ENCODE data around the gene ZBTB42.

ZBTB42 gene

GRCh38 chr14:104752735-104753527 is 48.0 kb upstream of the ZBTB42 start, which contains the start of gene SIVA1 (continued):
- TF ChIP-seq, protein P1, sequence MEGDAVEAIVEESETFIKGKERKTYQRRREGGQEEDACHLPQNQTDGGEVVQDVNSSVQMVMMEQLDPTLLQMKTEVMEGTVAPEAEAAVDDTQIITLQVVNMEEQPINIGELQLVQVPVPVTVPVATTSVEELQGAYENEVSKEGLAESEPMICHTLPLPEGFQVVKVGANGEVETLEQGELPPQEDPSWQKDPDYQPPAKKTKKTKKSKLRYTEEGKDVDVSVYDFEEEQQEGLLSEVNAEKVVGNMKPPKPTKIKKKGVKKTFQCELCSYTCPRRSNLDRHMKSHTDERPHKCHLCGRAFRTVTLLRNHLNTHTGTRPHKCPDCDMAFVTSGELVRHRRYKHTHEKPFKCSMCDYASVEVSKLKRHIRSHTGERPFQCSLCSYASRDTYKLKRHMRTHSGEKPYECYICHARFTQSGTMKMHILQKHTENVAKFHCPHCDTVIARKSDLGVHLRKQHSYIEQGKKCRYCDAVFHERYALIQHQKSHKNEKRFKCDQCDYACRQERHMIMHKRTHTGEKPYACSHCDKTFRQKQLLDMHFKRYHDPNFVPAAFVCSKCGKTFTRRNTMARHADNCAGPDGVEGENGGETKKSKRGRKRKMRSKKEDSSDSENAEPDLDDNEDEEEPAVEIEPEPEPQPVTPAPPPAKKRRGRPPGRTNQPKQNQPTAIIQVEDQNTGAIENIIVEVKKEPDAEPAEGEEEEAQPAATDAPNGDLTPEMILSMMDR (tag by site-specific recombination; IDR thresholded peaks at IDR 0.05), result no peak
- TF ChIP-seq ZXDB (tag by site-specific recombination; IDR thresholded peaks at IDR 0.05) (peak; percentile 97), ZNF580 (tag by site-specific recombination; IDR thresholded peaks at IDR 0.05) (peak; percentile 64; the same call in 1 of the 2 replicates), ZBTB10 (tag by site-specific recombination; IDR thresholded peaks at IDR 0.05) (peak; percentile 88; the same call in 1 of the 2 replicates), ZNF292 (tag by site-specific recombination; IDR thresholded peaks at IDR 0.05; ENCODE audit: borderline replicate concordance, low read depth) (no peak), ZNF138 (tag by site-specific recombination; IDR thresholded peaks at IDR 0.05; ENCODE audit: borderline replicate concordance) (no peak), ZNF560 (tag by site-specific recombination; IDR thresholded peaks at IDR 0.05; ENCODE audit: borderline replicate concordance) (no peak), ZSCAN30 (tag by site-specific recombination; IDR thresholded peaks at IDR 0.05) (peak; percentile 89), ZNF239 (tag by site-specific recombination; IDR thresholded peaks at IDR 0.05) (no peak), ZNF785 (tag by site-specific recombination; IDR thresholded peaks at IDR 0.05) (no peak), ZNF112 (tag by site-specific recombination; IDR thresholded peaks at IDR 0.05) (no peak), ZNF366 (tag by site-specific recombination; conservative IDR thresholded peaks at IDR 0.05) (no peak), IKZF3 (tag by site-specific recombination; IDR thresholded peaks at IDR 0.05) (peak; percentile 26; the same call in 1 of the 2 replicates), ZNF169 (tag by site-specific recombination; IDR thresholded peaks at IDR 0.05) (no peak), ZNF23 (tag by site-specific recombination; IDR thresholded peaks at IDR 0.05; ENCODE audit: borderline replicate concordance) (no peak), ZNF747 (tag by site-specific recombination; IDR thresholded peaks at IDR 0.05) (no peak), ZNF585B (tag by site-specific recombination; IDR thresholded peaks at IDR 0.05) (no peak), ZNF521 (tag by site-specific recombination; IDR thresholded peaks at IDR 0.05) (no peak), ZNF18 (tag by site-specific recombination; IDR thresholded peaks at IDR 0.05) (no peak)
- TF ChIP-seq, protein P2, sequence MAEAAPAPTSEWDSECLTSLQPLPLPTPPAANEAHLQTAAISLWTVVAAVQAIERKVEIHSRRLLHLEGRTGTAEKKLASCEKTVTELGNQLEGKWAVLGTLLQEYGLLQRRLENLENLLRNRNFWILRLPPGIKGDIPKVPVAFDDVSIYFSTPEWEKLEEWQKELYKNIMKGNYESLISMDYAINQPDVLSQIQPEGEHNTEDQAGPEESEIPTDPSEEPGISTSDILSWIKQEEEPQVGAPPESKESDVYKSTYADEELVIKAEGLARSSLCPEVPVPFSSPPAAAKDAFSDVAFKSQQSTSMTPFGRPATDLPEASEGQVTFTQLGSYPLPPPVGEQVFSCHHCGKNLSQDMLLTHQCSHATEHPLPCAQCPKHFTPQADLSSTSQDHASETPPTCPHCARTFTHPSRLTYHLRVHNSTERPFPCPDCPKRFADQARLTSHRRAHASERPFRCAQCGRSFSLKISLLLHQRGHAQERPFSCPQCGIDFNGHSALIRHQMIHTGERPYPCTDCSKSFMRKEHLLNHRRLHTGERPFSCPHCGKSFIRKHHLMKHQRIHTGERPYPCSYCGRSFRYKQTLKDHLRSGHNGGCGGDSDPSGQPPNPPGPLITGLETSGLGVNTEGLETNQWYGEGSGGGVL (tag by site-specific recombination; IDR thresholded peaks at IDR 0.05), result no peak
- TF ChIP-seq, protein P3, sequence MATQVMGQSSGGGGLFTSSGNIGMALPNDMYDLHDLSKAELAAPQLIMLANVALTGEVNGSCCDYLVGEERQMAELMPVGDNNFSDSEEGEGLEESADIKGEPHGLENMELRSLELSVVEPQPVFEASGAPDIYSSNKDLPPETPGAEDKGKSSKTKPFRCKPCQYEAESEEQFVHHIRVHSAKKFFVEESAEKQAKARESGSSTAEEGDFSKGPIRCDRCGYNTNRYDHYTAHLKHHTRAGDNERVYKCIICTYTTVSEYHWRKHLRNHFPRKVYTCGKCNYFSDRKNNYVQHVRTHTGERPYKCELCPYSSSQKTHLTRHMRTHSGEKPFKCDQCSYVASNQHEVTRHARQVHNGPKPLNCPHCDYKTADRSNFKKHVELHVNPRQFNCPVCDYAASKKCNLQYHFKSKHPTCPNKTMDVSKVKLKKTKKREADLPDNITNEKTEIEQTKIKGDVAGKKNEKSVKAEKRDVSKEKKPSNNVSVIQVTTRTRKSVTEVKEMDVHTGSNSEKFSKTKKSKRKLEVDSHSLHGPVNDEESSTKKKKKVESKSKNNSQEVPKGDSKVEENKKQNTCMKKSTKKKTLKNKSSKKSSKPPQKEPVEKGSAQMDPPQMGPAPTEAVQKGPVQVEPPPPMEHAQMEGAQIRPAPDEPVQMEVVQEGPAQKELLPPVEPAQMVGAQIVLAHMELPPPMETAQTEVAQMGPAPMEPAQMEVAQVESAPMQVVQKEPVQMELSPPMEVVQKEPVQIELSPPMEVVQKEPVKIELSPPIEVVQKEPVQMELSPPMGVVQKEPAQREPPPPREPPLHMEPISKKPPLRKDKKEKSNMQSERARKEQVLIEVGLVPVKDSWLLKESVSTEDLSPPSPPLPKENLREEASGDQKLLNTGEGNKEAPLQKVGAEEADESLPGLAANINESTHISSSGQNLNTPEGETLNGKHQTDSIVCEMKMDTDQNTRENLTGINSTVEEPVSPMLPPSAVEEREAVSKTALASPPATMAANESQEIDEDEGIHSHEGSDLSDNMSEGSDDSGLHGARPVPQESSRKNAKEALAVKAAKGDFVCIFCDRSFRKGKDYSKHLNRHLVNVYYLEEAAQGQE (tag by site-specific recombination; IDR thresholded peaks at IDR 0.05), result peak; percentile 37; the same call in 1 of the 2 replicates
- TF ChIP-seq, protein P4, sequence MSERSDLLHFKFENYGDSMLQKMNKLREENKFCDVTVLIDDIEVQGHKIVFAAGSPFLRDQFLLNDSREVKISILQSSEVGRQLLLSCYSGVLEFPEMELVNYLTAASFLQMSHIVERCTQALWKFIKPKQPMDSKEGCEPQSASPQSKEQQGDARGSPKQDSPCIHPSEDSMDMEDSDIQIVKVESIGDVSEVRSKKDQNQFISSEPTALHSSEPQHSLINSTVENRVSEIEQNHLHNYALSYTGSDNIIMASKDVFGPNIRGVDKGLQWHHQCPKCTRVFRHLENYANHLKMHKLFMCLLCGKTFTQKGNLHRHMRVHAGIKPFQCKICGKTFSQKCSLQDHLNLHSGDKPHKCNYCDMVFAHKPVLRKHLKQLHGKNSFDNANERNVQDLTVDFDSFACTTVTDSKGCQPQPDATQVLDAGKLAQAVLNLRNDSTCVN (tag by site-specific recombination; optimal IDR thresholded peaks at IDR 0.05), result peak; percentile 99
- TF ChIP-seq, protein P5, sequence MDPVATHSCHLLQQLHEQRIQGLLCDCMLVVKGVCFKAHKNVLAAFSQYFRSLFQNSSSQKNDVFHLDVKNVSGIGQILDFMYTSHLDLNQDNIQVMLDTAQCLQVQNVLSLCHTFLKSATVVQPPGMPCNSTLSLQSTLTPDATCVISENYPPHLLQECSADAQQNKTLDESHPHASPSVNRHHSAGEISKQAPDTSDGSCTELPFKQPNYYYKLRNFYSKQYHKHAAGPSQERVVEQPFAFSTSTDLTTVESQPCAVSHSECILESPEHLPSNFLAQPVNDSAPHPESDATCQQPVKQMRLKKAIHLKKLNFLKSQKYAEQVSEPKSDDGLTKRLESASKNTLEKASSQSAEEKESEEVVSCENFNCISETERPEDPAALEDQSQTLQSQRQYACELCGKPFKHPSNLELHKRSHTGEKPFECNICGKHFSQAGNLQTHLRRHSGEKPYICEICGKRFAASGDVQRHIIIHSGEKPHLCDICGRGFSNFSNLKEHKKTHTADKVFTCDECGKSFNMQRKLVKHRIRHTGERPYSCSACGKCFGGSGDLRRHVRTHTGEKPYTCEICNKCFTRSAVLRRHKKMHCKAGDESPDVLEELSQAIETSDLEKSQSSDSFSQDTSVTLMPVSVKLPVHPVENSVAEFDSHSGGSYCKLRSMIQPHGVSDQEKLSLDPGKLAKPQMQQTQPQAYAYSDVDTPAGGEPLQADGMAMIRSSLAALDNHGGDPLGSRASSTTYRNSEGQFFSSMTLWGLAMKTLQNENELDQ (tag by site-specific recombination; IDR thresholded peaks at IDR 0.05; ENCODE audit: low read depth), result no peak

Measured in HEK293 (cell line).